ENCODE measurements around the gene HES7. TPM values are rescaled to one million over a fixed set of nuclear protein-coding genes. Genes with fewer than 3 reads are reported as not detected.

HES7 gene
- total RNA-seq, 1 experiment from 2014 or later = 0.28 TPM

- BruUV-seq (replicated peaks) = no TSS peak
- TF ChIP-seq CTCF (IDR thresholded peaks at IDR 0.05; ENCODE audit: unreplicated experiment) = no peak
- Mint-ChIP-seq H3K4me3 (ENCODE audit: low read depth, unreplicated experiment) (no peak overlapping the region), H3K9me3 (ENCODE audit: low read depth, unreplicated experiment) (no peaks in the 10 kb centered on the region), H3K36me3 (ENCODE audit: insufficient read depth, unreplicated experiment) (peaks cover 39% of the 10 kb centered on the region), H3K27me3 (ENCODE audit: unreplicated experiment) (no peaks in the 10 kb centered on the region), H3K4me1 (ENCODE audit: low read depth, unreplicated experiment) (no peaks in the 10 kb centered on the region), H3K27ac (ENCODE audit: unreplicated experiment) (no peak overlapping the region)
- intact Hi-C loops (cut with micrococcal nuclease; ENCODE audit: unreplicated experiment) = no loop called here
- DNase-seq = no peak
- CTCF ChIA-PET = no interaction called here
Observed at GRCh38 chr17:8144401-8145231, 20.7 kb upstream of the HES7 start.

GRCh38 chr17:8143581-8144400 is 19.9 kb upstream of the HES7 start:
- CTCF ChIA-PET = no interaction called here
- Mint-ChIP-seq H3K4me3 (ENCODE audit: low read depth, unreplicated experiment) (no peak overlapping the region), H3K9me3 (ENCODE audit: low read depth, unreplicated experiment) (no peaks in the 10 kb centered on the region), H3K27ac (ENCODE audit: unreplicated experiment) (no peak overlapping the region), H3K4me1 (ENCODE audit: low read depth, unreplicated experiment) (no peaks in the 10 kb centered on the region), H3K36me3 (ENCODE audit: insufficient read depth, unreplicated experiment) (peaks cover 39% of the 10 kb centered on the region), H3K27me3 (ENCODE audit: unreplicated experiment) (no peaks in the 10 kb centered on the region)
- intact Hi-C loops (cut with micrococcal nuclease; ENCODE audit: unreplicated experiment) = no loop called here
- no peak for TF ChIP-seq CTCF (IDR thresholded peaks at IDR 0.05; ENCODE audit: unreplicated experiment)
- BruUV-seq (replicated peaks) = no TSS peak
- no peak for DNase-seq

- TF ChIP-seq CTCF (IDR thresholded peaks at IDR 0.05; ENCODE audit: unreplicated experiment) = no peak
- CTCF ChIA-PET = no interaction called here
- BruUV-seq (replicated peaks) = no TSS peak
- intact Hi-C loops (cut with micrococcal nuclease; ENCODE audit: unreplicated experiment) = no loop called here
- peaks cover 33% of the 10 kb centered on the region for H3K36me3 Mint-ChIP-seq (ENCODE audit: insufficient read depth, unreplicated experiment)
- no peak overlapping the region for H3K4me3 Mint-ChIP-seq (ENCODE audit: low read depth, unreplicated experiment)
- H3K9me3 Mint-ChIP-seq (ENCODE audit: low read depth, unreplicated experiment) = no peaks in the 10 kb centered on the region
- no peaks in the 10 kb centered on the region for H3K27me3 Mint-ChIP-seq (ENCODE audit: unreplicated experiment)
- no peak overlapping the region for H3K27ac Mint-ChIP-seq (ENCODE audit: unreplicated experiment)
- H3K4me1 Mint-ChIP-seq (ENCODE audit: low read depth, unreplicated experiment) = no peaks in the 10 kb centered on the region
- no peak for DNase-seq
Observed at GRCh38 chr17:8142887-8143580, 19.1 kb upstream of the HES7 start.

- Mint-ChIP-seq H3K4me1 (ENCODE audit: low read depth, unreplicated experiment) (no peaks in the 10 kb centered on the region), H3K36me3 (ENCODE audit: insufficient read depth, unreplicated experiment) (peaks cover 29% of the 10 kb centered on the region), H3K9me3 (ENCODE audit: low read depth, unreplicated experiment) (no peaks in the 10 kb centered on the region), H3K27ac (ENCODE audit: unreplicated experiment) (no peak overlapping the region), H3K27me3 (ENCODE audit: unreplicated experiment) (no peaks in the 10 kb centered on the region), H3K4me3 (ENCODE audit: low read depth, unreplicated experiment) (no peak overlapping the region)
- DNase-seq = no peak
- no TSS peak for BruUV-seq (replicated peaks)
- intact Hi-C loops (cut with micrococcal nuclease; ENCODE audit: unreplicated experiment) = no loop called here
- TF ChIP-seq CTCF (IDR thresholded peaks at IDR 0.05; ENCODE audit: unreplicated experiment) = no peak
- CTCF ChIA-PET = no interaction called here
Observed at GRCh38 chr17:8142158-8142886, 18.4 kb upstream of the HES7 start.

All from Calu3 (cell line).